ENCODE results near the gene TMEM82. TPM values are rescaled to one million over a fixed set of nuclear protein-coding genes. Genes with fewer than 3 reads are reported as not detected.

The TMEM82 gene
- total RNA-seq, 1 donor = not detected

GRCh38 chr1:15726508-15726907 is 15.8 kb upstream of the TMEM82 start:
- H3K4me3 ChIP-seq (ENCODE audit: low read depth, low read length) = no peak overlapping the region
- DNase-seq (ENCODE audit: low read depth) = no peak
- TF ChIP-seq CTCF (IDR thresholded peaks at IDR 0.05; ENCODE audit: insufficient read depth, low read depth, low read length) = no peak

- DNase-seq (ENCODE audit: low read depth) = no peak
- TF ChIP-seq CTCF (IDR thresholded peaks at IDR 0.05; ENCODE audit: insufficient read depth, low read depth, low read length) = no peak
- no peak overlapping the region for H3K4me3 ChIP-seq (ENCODE audit: low read depth, low read length)
Measured at GRCh38 chr1:15727021-15727420, 15.3 kb upstream of the TMEM82 start.

- no peak overlapping the region for H3K4me3 ChIP-seq (ENCODE audit: low read depth, low read length)
- no peak for DNase-seq (ENCODE audit: low read depth)
- no peak for TF ChIP-seq CTCF (IDR thresholded peaks at IDR 0.05; ENCODE audit: insufficient read depth, low read depth, low read length)
Measured at GRCh38 chr1:15727424-15727823, 14.9 kb upstream of the TMEM82 start.

GRCh38 chr1:15727866-15728534 is 14.3 kb upstream of the TMEM82 start:
- DNase-seq (ENCODE audit: low read depth) = no peak
- TF ChIP-seq CTCF (IDR thresholded peaks at IDR 0.05; ENCODE audit: insufficient read depth, low read depth, low read length) = no peak
- H3K4me3 ChIP-seq (ENCODE audit: low read depth, low read length) = no peak overlapping the region

GRCh38 chr1:15728937-15729657 is 13.2 kb upstream of the TMEM82 start:
- no peak overlapping the region for H3K4me3 ChIP-seq (ENCODE audit: low read depth, low read length)
- TF ChIP-seq CTCF (IDR thresholded peaks at IDR 0.05; ENCODE audit: insufficient read depth, low read depth, low read length) = no peak
- DNase-seq (ENCODE audit: low read depth) = no peak

GRCh38 chr1:15730423-15730822 is 11.9 kb upstream of the TMEM82 start:
- no peak overlapping the region for H3K4me3 ChIP-seq (ENCODE audit: low read depth, low read length)
- no peak for TF ChIP-seq CTCF (IDR thresholded peaks at IDR 0.05; ENCODE audit: insufficient read depth, low read depth, low read length)
- no peak for DNase-seq (ENCODE audit: low read depth)
